ENCODE results near the gene PROCA1. TPM values are rescaled to one million over a fixed set of nuclear protein-coding genes. Genes with fewer than 3 reads are reported as not detected.

Gene PROCA1
- total RNA-seq, 1 donor from 2014 or later, result 3.4 TPM

DNA sequence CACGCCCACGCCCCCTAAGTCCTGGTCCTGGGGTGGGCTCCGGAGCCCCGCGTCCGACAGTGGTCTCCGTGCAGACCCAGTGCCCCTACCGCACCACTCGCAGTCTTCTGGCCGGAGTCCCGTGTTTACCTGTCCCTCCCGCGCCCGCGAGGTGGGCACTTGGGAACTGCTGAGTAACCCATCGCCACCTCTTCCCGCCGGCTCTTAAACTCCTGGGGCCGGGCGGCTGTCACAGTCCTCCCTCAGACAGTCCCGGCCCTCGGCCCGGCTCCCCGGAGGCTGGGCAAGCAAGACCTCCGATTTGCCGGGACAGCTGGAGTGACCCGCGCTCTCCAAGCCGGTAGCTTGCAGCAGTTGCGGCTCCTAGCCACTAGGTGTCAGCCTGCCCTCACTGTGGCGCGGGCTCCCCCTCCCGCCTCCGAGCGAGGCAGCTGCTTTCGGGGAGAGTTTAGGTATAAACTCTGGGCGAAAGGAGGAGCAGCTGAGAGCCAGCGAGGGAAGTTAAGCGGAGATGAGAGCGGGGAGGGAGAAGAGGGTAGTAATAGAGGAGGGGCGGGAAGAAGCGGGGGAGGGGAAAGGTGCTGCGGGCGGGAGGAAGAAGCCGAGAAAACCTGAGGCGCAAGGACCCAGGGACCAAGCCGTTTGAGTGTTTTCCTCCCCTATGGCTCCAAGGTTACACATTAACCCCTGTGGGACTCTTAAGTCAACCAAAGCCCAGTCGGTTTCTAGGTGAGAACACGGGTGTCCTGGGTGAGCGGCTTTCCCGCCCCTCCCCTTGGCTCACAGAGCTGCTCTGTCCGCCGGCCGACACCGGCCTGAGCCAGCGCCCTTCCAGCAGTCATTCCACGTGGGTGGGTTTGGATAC is 15.2 kb upstream of the PROCA1 start:
- Mint-ChIP-seq H3K36me3 (ENCODE audit: low read depth, unreplicated experiment) (peaks cover 4% of the 10 kb centered on the region), H3K27me3 (ENCODE audit: low read depth, unreplicated experiment) (no peaks in the 10 kb centered on the region), H3K27ac (ENCODE audit: unreplicated experiment) (peak overlapping the region; percentile 94), H3K9me3 (ENCODE audit: unreplicated experiment) (no peaks in the 10 kb centered on the region), H3K4me3 (ENCODE audit: unreplicated experiment) (peak overlapping the region; percentile 91), H3K4me1 (ENCODE audit: low read depth, unreplicated experiment) (peaks cover 33% of the 10 kb centered on the region)
- H3K27ac ChIP-seq (ENCODE audit: low read depth, low read length), result peak overlapping the region; percentile 52
- no peaks in the 10 kb centered on the region for H3K9me3 ChIP-seq (ENCODE audit: insufficient read depth, low read depth, low read length)
- H3K36me3 ChIP-seq (ENCODE audit: insufficient read depth, low read length), result peaks cover 27% of the 10 kb centered on the region
- H3K79me2 ChIP-seq (ENCODE audit: insufficient read depth, low read length), result peaks cover 21% of the 10 kb centered on the region
- H3K9ac ChIP-seq (ENCODE audit: low read length), result peak overlapping the region; percentile 85
- FAIRE-seq, result no peak
- H3K4me1 ChIP-seq (ENCODE audit: insufficient read depth, low read length), result peaks cover 42% of the 10 kb centered on the region
- DNase-seq (ENCODE audit: low read depth), result peak; percentile 83
- H2AFZ ChIP-seq (ENCODE audit: low read depth, low read length), result peak overlapping the region; percentile 73
- H3K27me3 ChIP-seq (ENCODE audit: insufficient read depth, low read length), result no peaks in the 10 kb centered on the region
- TF ChIP-seq, protein P1, sequence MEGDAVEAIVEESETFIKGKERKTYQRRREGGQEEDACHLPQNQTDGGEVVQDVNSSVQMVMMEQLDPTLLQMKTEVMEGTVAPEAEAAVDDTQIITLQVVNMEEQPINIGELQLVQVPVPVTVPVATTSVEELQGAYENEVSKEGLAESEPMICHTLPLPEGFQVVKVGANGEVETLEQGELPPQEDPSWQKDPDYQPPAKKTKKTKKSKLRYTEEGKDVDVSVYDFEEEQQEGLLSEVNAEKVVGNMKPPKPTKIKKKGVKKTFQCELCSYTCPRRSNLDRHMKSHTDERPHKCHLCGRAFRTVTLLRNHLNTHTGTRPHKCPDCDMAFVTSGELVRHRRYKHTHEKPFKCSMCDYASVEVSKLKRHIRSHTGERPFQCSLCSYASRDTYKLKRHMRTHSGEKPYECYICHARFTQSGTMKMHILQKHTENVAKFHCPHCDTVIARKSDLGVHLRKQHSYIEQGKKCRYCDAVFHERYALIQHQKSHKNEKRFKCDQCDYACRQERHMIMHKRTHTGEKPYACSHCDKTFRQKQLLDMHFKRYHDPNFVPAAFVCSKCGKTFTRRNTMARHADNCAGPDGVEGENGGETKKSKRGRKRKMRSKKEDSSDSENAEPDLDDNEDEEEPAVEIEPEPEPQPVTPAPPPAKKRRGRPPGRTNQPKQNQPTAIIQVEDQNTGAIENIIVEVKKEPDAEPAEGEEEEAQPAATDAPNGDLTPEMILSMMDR (IDR thresholded peaks at IDR 0.05; ENCODE audit: insufficient read depth, low read depth, low read length), result peak; percentile 88
- TF ChIP-seq EZH2 (IDR thresholded peaks at IDR 0.05; ENCODE audit: insufficient read depth, low read length), result no peak
- H3K4me2 ChIP-seq (ENCODE audit: low read length), result peak overlapping the region; percentile 98
- H4K20me1 ChIP-seq (ENCODE audit: insufficient read depth, low read length), result peaks cover 37% of the 10 kb centered on the region
- H3K4me3 ChIP-seq (ENCODE audit: insufficient read depth, low read depth, low read length), result peak overlapping the region; percentile 67

- Mint-ChIP-seq H3K27ac (ENCODE audit: unreplicated experiment) (peak within 1 kb of the TSS; percentile 90), H3K9me3 (ENCODE audit: unreplicated experiment) (no peaks in the 10 kb centered on the region), H3K27me3 (ENCODE audit: low read depth, unreplicated experiment) (no peaks in the 10 kb centered on the region), H3K36me3 (ENCODE audit: low read depth, unreplicated experiment) (peaks cover 4% of the 10 kb centered on the region), H3K4me1 (ENCODE audit: low read depth, unreplicated experiment) (peaks cover 36% of the 10 kb centered on the region), H3K4me3 (ENCODE audit: unreplicated experiment) (peak within 1 kb of the TSS; percentile 99)
- DNase-seq (ENCODE audit: low read depth), result peak; percentile 31
- TF ChIP-seq, protein P1 (IDR thresholded peaks at IDR 0.05; ENCODE audit: insufficient read depth, low read depth, low read length), result no peak
- TF ChIP-seq EZH2 (IDR thresholded peaks at IDR 0.05; ENCODE audit: insufficient read depth, low read length), result no peak
- Histone ChIP-seq H3K9ac (ENCODE audit: low read length) (peak within 1 kb of the TSS; percentile 85), H2AFZ (ENCODE audit: low read depth, low read length) (peak within 1 kb of the TSS; percentile 73), H3K4me3 (ENCODE audit: insufficient read depth, low read depth, low read length) (peak within 1 kb of the TSS; percentile 67), H3K4me2 (ENCODE audit: low read length) (peak within 1 kb of the TSS; percentile 98), H3K27me3 (ENCODE audit: insufficient read depth, low read length) (no peaks in the 10 kb centered on the region), H4K20me1 (ENCODE audit: insufficient read depth, low read length) (peaks cover 43% of the 10 kb centered on the region), H3K36me3 (ENCODE audit: insufficient read depth, low read length) (peaks cover 32% of the 10 kb centered on the region), H3K4me1 (ENCODE audit: insufficient read depth, low read length) (peaks cover 48% of the 10 kb centered on the region), H3K9me3 (ENCODE audit: insufficient read depth, low read depth, low read length) (no peaks in the 10 kb centered on the region), H3K27ac (ENCODE audit: low read depth, low read length) (peak within 1 kb of the TSS; percentile 52), H3K79me2 (ENCODE audit: insufficient read depth, low read length) (peaks cover 27% of the 10 kb centered on the region)
- FAIRE-seq, result no peak
These were observed 14.5 kb upstream of the PROCA1 start, which contains the start of gene TLCD1 for GRCh38 chr17:28726226-28726626. Gene TLCD1, minus strand, starts transcription at chr17:28726233. Its CDS starts 136 bp downstream, at chr17:28726097.
